HG02678 (cell line): ENCODE results near the gene TRA2A.
"Not testable (repeated sequence)": the region's sequence is repeated elsewhere in the genome, so short reads cannot be mapped to it uniquely, and the experiment has no call there.

ENCODE experiments used
- ATAC-seq: cut with Tn5 transposase; IDR thresholded peaks from one replicate; pipeline ENCODE4 v1.9.1; 2021; ENCODE audit warnings: mild to moderate bottlenecking, moderate library complexity; ENCODE audit not compliant: unreplicated experiment

Gene TRA2A

GRCh38 chr7:23531794-23532489 lies at the start of gene TRA2A:
Gene TRA2A (minus strand): TSS chr7:23531981. CDS start chr7:23531824, 157 bp downstream.
- peak; percentile 94 for ATAC-seq

GRCh38 chr7:23570592-23571200 lies 38.9 kb upstream of the TRA2A start:
- peak; percentile 93 for ATAC-seq

DNA sequence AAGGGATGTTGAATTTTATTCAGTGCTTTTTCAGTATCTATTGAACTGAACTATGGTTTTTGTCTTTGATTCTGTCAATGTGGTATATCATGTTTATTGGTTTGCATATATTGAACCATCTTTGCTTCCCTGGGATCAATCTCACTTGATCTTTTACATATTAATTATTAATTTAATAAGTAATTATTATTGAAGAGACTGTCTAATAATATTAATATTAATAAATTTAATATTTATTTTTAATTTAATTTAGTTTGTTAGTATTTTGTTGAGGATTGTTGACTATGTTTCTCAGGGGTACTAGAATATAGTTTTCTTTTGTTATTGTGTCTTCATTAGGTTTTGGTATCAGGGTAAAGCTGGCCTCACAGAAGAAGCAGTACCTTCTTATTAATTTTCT lies 26.5 kb upstream of the TRA2A start:
- ATAC-seq, result no peak

DNA sequence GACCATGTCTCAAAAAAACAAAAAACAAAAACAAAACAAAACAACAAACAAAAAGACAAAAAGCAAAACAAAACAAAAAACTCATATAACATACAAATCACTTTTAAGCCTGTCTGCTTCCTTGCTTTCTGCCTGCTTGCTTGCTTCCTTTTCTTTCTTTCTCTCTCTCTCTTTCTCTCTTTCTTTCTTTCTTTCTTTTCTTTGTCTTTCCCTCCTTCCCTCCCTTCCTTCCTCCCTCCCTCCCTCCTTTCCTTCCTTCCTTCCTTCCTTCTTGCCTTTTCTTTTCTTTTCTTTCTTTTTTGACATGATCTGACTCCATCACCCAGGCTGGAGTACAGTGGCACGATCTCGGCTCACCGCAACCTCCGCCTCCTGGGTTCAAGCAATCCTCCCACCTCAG lies 15.9 kb upstream of the TRA2A start:
- ATAC-seq, result no peak

DNA sequence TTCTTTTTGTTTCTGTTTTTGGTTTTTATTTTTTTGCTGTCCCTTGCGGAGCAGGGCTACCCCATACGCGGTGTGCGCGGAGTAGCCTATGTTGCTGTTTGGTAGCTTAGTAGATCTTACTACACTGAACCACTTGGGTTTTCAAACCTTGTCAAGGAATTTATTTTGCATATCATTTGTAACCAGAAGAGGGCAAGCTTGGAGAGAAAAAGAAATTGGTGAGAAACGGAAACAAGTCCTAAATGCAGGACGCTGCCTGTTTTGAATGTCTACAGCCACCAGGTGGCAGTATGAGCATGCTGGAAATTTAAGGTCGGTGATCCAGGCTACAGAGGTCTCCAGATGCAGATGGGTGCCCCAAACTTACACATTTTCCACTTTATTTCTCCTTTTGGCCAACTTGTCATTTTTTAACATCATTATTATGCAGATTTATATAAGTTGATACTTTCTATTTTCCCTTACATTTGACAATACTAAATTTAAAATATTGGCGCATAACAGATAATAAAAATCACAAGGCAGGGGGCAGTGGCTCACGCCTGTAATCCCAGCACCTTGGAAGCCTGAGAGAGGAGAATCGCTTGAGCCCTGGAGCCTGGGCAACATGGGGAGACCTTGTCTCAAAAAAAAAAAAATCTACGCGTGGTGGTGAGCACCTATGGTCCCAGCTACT lies 15.3 kb upstream of the TRA2A start:
- ATAC-seq, result peak; percentile 61

GRCh38 chr7:23545493-23545892 lies 13.7 kb upstream of the TRA2A start:
- ATAC-seq, result no peak

DNA sequence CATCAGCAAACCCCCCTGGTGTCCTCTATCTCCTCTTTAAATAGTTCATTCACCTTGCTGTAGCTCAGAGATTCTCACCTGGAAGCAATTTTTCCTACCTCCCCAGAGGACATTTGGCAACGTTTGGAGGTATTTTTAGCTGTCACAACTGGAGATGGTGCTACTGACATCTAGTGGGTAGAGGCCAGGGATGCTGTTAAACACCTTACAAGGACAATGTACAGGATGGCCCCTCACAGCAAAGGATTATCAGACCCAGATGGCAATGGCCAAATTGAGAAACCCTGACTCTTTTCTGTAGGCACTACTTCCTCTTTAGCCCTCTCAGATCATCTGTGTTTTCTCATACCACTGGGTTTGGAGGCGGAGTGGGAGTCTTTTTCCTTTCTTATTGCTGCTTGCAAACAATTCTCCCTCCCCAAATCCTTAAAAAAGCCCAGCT lies 13.2 kb upstream of the TRA2A start:
- peak; percentile 74 for ATAC-seq

DNA sequence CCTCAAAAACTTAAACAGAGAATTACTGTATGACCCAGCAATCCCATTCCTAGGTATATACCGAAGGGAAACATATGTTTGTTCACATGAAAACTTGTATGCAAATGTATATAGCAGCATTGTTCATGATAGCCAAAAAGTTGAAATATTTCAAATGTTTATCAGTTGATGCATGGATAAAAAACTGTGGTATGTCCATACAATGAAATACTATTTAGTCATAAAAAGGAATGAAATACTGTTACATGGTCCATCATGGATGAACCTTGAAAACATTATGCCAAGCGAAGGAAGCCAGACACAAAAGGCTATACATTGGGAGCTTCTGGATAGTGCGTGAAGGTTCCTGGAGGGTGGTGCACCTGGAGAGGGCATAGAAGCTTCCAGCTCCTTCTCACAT lies 11.0 kb upstream of the TRA2A start:
- ATAC-seq, result no peak

DNA sequence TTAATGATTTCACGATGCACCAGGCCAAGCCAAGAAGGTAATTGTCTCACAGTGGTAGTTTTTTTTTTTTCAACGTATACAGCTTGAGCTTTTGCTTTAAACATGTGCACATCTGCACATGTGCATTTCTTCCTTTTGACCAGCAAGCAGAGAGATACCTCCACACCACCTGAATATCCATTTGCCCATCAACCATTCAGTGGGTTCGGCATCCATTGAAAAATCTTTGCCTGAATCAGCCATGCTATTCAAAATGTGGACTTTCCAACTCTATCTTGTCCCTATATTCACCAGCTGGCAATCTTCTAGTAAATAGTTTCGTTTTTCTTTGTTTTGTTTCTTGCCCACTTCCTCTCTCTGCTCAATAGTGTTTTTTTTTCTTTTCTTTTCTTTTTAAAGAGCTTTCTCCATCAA lies 7.7 kb upstream of the TRA2A start:
- peak; percentile 74 for ATAC-seq

GRCh38 chr7:23538301-23538700 lies 6.5 kb upstream of the TRA2A start:
- ATAC-seq, result no peak

- ATAC-seq, result no peak
These were observed 1.4 kb upstream of the TRA2A start for GRCh38 chr7:23533238-23533604.

DNA sequence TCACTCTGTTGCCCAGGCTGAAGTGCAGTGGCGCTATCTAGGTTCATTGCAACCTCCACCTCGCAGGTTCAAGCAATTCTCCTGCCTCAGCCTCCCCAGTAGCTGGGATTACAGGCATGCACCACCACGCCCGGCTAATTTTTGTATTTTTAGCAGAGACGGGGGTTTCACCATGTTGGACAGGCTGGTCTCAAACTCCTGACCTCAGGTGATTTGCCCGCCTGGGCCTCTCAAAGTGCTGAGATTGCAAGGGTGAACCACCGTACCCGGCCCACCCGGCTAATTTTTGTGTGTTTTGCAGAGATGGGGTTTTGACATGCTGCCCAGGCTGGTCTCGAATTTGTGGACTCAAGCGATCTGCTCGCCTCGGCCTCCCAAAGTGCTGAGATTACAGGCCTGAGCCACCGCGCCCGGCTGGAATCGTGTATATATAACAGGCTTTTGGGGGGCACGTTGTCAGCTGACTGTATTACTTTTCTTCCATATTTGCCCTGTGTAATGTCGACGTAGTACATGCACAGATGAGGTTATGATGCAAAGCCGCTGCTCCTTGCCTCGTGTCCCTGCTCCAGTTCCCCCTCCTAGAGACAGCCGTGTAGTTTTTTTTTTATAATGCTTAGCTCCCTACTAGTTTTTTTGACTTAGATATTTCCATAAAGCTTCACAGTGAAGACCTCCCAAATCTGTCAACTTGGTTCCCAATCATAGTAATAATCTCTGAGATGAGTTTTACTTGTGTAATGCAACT lies 883 bp upstream of the TRA2A start:
- no peak for ATAC-seq

DNA sequence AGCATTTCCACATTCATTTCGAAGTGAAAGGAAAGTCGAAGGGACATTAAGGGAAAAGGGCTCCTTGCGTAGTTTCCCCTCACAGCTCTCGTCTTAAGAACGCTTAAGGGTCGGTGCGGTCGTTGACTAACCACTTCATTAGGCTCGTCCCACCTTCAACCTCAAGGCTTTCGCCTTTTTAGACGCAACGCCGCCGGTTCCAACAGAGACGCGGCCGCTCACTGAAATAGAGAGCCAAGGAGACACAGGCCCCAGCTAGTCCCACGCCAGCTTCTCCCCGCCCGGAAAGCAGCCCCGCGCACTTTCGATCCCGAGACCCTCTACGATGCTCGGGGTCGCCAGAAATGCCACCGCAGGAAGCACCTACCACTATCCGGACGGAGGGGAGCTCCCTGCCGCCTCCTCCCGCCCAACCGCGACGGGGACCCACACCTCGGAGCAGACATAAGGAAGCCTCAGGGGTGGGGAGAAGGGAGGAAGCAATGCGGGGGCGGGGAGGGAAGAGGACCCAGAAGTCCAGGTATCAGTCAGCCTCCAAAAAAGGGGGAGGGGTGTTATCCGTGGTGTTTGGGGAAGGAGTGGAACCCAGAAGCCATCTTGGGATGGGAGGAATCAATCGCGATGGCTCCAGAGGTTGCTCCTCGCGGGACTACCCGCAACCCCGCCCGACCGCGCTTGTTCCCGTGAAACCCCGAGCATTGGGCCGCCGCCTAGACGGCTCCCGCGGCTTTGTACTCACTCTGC lies 559 bp downstream of the TRA2A start:
- peak; percentile 33 for ATAC-seq

GRCh38 chr7:23530405-23530804 lies 1.4 kb downstream of the TRA2A start:
- no peak for ATAC-seq

GRCh38 chr7:23529262-23529859 lies 2.4 kb downstream of the TRA2A start:
- ATAC-seq, result no peak

GRCh38 chr7:23525611-23526010 lies 6.2 kb downstream of the TRA2A start:
- ATAC-seq, result not testable (repeated sequence)

DNA sequence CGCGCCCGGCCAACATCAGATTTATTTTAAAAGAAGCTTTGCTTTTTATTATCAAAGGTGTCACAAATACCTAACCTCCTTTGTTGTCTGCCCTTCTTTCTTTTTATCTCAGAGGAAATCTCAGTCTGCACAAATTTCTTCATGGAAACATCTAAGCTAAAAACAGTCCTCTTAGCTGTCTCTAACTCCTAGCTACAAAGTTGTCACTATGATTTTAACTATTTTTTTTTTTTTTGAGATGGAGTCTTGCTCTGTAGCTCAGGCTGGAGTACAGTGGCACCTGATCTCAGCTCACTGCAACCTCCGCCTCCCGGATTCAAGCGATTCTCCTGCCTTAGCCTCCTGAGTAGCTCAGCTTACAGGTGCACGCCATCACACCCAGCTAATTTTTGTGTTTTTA lies 7.3 kb downstream of the TRA2A start:
- no peak for ATAC-seq

GRCh38 chr7:23523486-23524075 lies 8.2 kb downstream of the TRA2A start:
- ATAC-seq, result peak; percentile 72

DNA sequence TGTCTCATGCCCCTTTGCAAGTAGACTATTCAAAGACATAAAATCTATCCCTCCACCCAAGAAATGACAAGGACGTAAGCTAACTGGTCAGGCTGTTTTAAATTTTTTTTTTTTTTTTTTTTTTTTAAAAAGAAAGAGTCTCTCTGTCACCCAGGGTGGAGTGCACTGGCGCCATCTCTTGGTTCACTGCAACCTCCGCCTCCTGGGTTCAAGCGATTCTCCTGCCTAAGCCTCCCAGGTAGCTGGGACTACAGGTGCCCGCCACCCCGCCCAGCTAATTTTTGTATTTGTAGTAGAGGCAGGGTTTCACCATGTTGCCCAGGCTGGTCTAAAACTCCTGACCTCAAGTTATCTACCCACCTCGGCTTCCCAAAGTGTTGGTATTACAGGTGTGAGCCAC lies 11.2 kb downstream of the TRA2A start:
- no peak for ATAC-seq

DNA sequence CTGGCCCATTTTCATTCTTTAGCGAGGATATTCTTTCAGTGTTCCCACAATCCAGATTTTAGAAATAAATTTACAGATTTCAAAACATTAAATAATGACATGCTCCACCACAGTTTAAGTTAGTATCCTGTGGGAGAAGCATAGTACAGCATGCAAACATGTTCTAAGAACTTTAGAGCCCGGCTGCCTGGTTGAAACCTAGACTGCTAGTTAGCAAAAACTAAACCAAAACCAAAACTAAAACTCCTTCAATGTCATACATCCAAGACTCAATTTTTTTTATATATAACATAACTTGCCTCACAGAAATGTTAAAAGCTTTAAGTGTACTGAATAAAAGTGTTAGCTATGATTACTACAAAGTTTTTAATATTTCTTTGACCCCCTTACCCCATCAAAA lies 17.0 kb downstream of the TRA2A start:
- ATAC-seq, result peak; percentile 58
